GM23338 (cell line): ENCODE measurements around the gene SPATA9. TPM values are rescaled to one million over a fixed set of nuclear protein-coding genes. Genes with fewer than 3 reads are reported as not detected.

ENCODE experiments used
- ATAC-seq: fragments of 200-7000 bp; cut with Tn5 transposase; 3 replicates; pipeline ENCODE4 v1.9.1; 2020
- DNase-seq: peaks from one replicate; pipeline ENCODE4 v3.0.0-alpha.2; 2015; ENCODE audit warnings: low spot score
- H2AFZ ChIP-seq: fragments of 200-600 bp; sonication (generic); 2 replicates; pipeline ENCODE4 v1.8.0; 2016; ENCODE audit warnings: antibody characterized with exemption, mild to moderate bottlenecking, moderate library complexity
- H3F3A ChIP-seq: fragments of 200-600 bp; sonication (generic); replicated peaks from 2 replicates; pipeline ENCODE4 v1.8.0; 2017; ENCODE audit warnings: antibody characterized with exemption, mixed run types, low read depth
- H3K27ac ChIP-seq: fragments of 200-600 bp; sonication (generic); 2 replicates; pipeline ENCODE4 v1.6.1; 2016; ENCODE audit warnings: low read depth
- H3K27me3 ChIP-seq: fragments of 200-600 bp; sonication (generic); 2 replicates; pipeline ENCODE4 v1.8.0; 2016; ENCODE audit warnings: mild to moderate bottlenecking, mixed run types, moderate library complexity; ENCODE audit not compliant: insufficient read depth
- H3K36me3 ChIP-seq: fragments of 200-600 bp; sonication (generic); 2 replicates; pipeline ENCODE4 v1.8.0; 2016; ENCODE audit warnings: mild to moderate bottlenecking; ENCODE audit not compliant: insufficient read depth
- H3K4me1 ChIP-seq: fragments of 200-600 bp; sonication (generic); 2 replicates; pipeline ENCODE4 v1.8.0; 2016; ENCODE audit warnings: mild to moderate bottlenecking, moderate library complexity; ENCODE audit not compliant: insufficient read depth
- H3K4me2 ChIP-seq: fragments of 200-600 bp; sonication (generic); 2 replicates; pipeline ENCODE4 v1.7.1; 2017; ENCODE audit warnings: mixed run types
- H3K4me3 ChIP-seq: fragments of 200-600 bp; sonication (generic); 2 replicates; pipeline ENCODE4 v1.6.1; 2016; ENCODE audit warnings: mixed run types
- H3K79me2 ChIP-seq: fragments of 200-600 bp; sonication (generic); replicated peaks from 2 replicates; pipeline ENCODE4 v1.8.0; 2017; ENCODE audit warnings: mild to moderate bottlenecking; ENCODE audit not compliant: insufficient read depth
- H3K9me2 ChIP-seq: fragments of 200-600 bp; sonication (generic); 2 replicates; pipeline ENCODE4 v1.8.0; 2017; ENCODE audit not compliant: insufficient read depth
- H4K20me1 ChIP-seq: fragments of 200-600 bp; sonication (generic); replicated peaks from 2 replicates; pipeline ENCODE4 v1.8.0; 2017; ENCODE audit warnings: mild to moderate bottlenecking; ENCODE audit not compliant: insufficient read depth
- H3K27ac Mint-ChIP-seq: 2 replicates; pipeline ENCODE4 v1.8.0; 2020; ENCODE audit warnings: inconsistent platforms, mild to moderate bottlenecking, moderate library complexity, mixed read lengths
- H3K27me3 Mint-ChIP-seq: 3 replicates; pipeline ENCODE4 v1.8.0; 2022; ENCODE audit warnings: low read depth, mild to moderate bottlenecking, moderate library complexity, mixed read lengths, inconsistent platforms; ENCODE audit not compliant: insufficient read depth, poor library complexity
- H3K36me3 Mint-ChIP-seq: 3 replicates; pipeline ENCODE4 v1.8.0; 2021; ENCODE audit warnings: low read depth, mild to moderate bottlenecking, inconsistent platforms, moderate library complexity, mixed read lengths
- H3K4me1 Mint-ChIP-seq: 3 replicates; pipeline ENCODE4 v1.8.0; 2020; ENCODE audit warnings: mild to moderate bottlenecking, inconsistent platforms, mixed read lengths
- H3K4me3 Mint-ChIP-seq: 3 replicates; pipeline ENCODE4 v1.8.0; 2021; ENCODE audit warnings: moderate library complexity, mild to moderate bottlenecking, inconsistent platforms, mixed read lengths
- H3K9me3 Mint-ChIP-seq: 3 replicates; pipeline ENCODE4 v1.8.0; 2020; ENCODE audit warnings: moderate library complexity, mild to moderate bottlenecking, inconsistent platforms, mixed read lengths
- CREB1 ChIP-seq: fragments of 250-450 bp; sonication (Bioruptor Pico); IDR thresholded peaks from 2 replicates; pipeline ENCODE4 v1.5.0; 2020; ENCODE audit warnings: low read depth, mild to moderate bottlenecking, moderate library complexity
- EZH2 ChIP-seq: fragments of 200-600 bp; sonication (generic); IDR thresholded peaks from one replicate; pipeline ENCODE4 v1.8.0; 2017; ENCODE audit warnings: antibody characterized with exemption, mild to moderate bottlenecking, low read depth; ENCODE audit not compliant: unreplicated experiment
- EZH2phosphoT487 ChIP-seq: fragments of 200-600 bp; sonication (generic); IDR thresholded peaks from one replicate; pipeline ENCODE4 v1.8.1; 2018; ENCODE audit warnings: antibody characterized with exemption; ENCODE audit not compliant: unreplicated experiment
- JUNB ChIP-seq: IDR thresholded peaks from one replicate; pipeline ENCODE4 v1.6.1; 2016; ENCODE audit warnings: antibody characterized with exemption; ENCODE audit not compliant: unreplicated experiment
- NANOG ChIP-seq: IDR thresholded peaks from 2 replicates; pipeline ENCODE4 v1.6.1; 2016; ENCODE audit warnings: antibody characterized with exemption, borderline replicate concordance
- POLR2AphosphoS5 ChIP-seq: IDR thresholded peaks from 2 replicates; pipeline ENCODE4 v1.6.1; 2016; ENCODE audit warnings: antibody characterized with exemption, low read depth
- STAT1 ChIP-seq: IDR thresholded peaks from one replicate; pipeline ENCODE4 v1.6.1; 2016; ENCODE audit warnings: antibody characterized with exemption; ENCODE audit not compliant: unreplicated experiment
- ZNF114 ChIP-seq: fragments of 250-450 bp; sonication (Bioruptor Pico); IDR thresholded peaks from 2 replicates; pipeline ENCODE4 v1.5.0; 2020; ENCODE audit warnings: mild to moderate bottlenecking, moderate library complexity
- ZNF331 ChIP-seq: fragments of 250-450 bp; sonication (Bioruptor Pico); IDR thresholded peaks from 2 replicates; pipeline ENCODE4 v1.5.0; 2020; ENCODE audit warnings: low read depth, mild to moderate bottlenecking, moderate library complexity
- polyA plus RNA-seq: library from polyadenylated mRNA; unstranded; fragments of >200 nt; fragmentation: Nextera tagmentation; extraction: Ambion mirVana; gene quantifications from 2 replicates; pipeline ENCODE4 v1.2.1, GENCODE V29; 2016
- total RNA-seq: library from RNA; depleted of rRNA; stranded (reverse); fragments of >200 nt; shearing (Covaris generic); gene quantifications from 2 replicates; pipeline ENCODE4 v1.2.3, GENCODE V29; 2014
- TF ChIP-seq, protein P1 (sequence below): IDR thresholded peaks from 2 replicates; pipeline ENCODE4 v1.6.1; 2016; ENCODE audit warnings: antibody characterized with exemption
- TF ChIP-seq, protein P2 (sequence below), 2 experiments: fragments of 200-600 bp in 1 of 2; sonication (generic) in 1 of 2; conservative IDR thresholded peaks; 2 replicates each; pipeline versions ENCODE4 v1.5.1 to v1.6.1; 2016 to 2017; ENCODE audit warnings: antibody characterized with exemption in 2 of 2, low read depth in 2 of 2, mild to moderate bottlenecking in 2 of 2, moderate library complexity in 1 of 2
- TF ChIP-seq, protein P3 (sequence below): fragments of 250-450 bp; sonication (Bioruptor Pico); IDR thresholded peaks from 2 replicates; pipeline ENCODE4 v1.5.0; 2020; ENCODE audit warnings: mild to moderate bottlenecking, moderate library complexity
- TF ChIP-seq, protein P4 (sequence below): IDR thresholded peaks from one replicate; pipeline ENCODE4 v1.6.1; 2018; ENCODE audit warnings: antibody characterized with exemption; ENCODE audit not compliant: unreplicated experiment

SPATA9 gene
- total and polyA plus RNA-seq, 2 experiments from 2014 or later: not detected

DNA sequence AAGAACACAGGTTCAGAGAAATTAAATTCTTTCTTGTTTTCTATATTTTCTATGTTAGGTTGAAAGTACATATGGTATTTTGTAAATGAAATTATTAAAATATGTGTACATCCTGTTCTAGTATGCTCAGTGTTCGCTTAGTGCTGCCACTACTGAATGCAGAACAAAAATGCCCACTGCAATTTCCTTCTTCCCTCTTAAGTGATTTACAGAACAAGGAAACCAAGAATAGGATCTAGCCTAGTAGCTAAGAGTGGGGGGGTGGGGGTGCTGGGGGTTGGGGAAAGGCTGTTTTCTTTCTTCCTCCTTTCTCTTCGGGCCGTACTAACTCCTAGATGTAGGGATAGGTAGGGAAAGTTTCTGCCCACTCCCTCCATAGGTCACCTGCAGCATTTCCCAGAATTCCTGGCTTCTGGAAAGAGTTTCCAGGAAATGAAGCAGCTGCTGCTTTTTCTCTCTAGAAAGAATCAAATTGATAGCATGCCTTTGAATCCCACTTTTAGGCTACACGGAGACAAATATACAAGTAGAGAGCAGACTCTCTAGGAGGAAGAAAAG, 15.7 kb downstream of the SPATA9 start:
- H3K4me3 Mint-ChIP-seq: no peak overlapping the region
- no peaks in the 10 kb centered on the region for H3K27me3 ChIP-seq
- H3K27me3 Mint-ChIP-seq: no peaks in the 10 kb centered on the region
- H3K9me2 ChIP-seq: no peaks in the 10 kb centered on the region
- no peak for TF ChIP-seq JUNB
- no peak for TF ChIP-seq NANOG
- TF ChIP-seq, protein P1, sequence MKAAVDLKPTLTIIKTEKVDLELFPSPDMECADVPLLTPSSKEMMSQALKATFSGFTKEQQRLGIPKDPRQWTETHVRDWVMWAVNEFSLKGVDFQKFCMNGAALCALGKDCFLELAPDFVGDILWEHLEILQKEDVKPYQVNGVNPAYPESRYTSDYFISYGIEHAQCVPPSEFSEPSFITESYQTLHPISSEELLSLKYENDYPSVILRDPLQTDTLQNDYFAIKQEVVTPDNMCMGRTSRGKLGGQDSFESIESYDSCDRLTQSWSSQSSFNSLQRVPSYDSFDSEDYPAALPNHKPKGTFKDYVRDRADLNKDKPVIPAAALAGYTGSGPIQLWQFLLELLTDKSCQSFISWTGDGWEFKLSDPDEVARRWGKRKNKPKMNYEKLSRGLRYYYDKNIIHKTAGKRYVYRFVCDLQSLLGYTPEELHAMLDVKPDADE: no peak
- TF ChIP-seq ZNF331 (CRISPR knock-in tag): no peak
- TF ChIP-seq, protein P2, sequence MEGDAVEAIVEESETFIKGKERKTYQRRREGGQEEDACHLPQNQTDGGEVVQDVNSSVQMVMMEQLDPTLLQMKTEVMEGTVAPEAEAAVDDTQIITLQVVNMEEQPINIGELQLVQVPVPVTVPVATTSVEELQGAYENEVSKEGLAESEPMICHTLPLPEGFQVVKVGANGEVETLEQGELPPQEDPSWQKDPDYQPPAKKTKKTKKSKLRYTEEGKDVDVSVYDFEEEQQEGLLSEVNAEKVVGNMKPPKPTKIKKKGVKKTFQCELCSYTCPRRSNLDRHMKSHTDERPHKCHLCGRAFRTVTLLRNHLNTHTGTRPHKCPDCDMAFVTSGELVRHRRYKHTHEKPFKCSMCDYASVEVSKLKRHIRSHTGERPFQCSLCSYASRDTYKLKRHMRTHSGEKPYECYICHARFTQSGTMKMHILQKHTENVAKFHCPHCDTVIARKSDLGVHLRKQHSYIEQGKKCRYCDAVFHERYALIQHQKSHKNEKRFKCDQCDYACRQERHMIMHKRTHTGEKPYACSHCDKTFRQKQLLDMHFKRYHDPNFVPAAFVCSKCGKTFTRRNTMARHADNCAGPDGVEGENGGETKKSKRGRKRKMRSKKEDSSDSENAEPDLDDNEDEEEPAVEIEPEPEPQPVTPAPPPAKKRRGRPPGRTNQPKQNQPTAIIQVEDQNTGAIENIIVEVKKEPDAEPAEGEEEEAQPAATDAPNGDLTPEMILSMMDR (conservative IDR thresholded peaks at IDR 0.05; ENCODE audit: low read depth in 2 of 2): no peak
- no peak for TF ChIP-seq EZH2phosphoT487
- TF ChIP-seq, protein P3, sequence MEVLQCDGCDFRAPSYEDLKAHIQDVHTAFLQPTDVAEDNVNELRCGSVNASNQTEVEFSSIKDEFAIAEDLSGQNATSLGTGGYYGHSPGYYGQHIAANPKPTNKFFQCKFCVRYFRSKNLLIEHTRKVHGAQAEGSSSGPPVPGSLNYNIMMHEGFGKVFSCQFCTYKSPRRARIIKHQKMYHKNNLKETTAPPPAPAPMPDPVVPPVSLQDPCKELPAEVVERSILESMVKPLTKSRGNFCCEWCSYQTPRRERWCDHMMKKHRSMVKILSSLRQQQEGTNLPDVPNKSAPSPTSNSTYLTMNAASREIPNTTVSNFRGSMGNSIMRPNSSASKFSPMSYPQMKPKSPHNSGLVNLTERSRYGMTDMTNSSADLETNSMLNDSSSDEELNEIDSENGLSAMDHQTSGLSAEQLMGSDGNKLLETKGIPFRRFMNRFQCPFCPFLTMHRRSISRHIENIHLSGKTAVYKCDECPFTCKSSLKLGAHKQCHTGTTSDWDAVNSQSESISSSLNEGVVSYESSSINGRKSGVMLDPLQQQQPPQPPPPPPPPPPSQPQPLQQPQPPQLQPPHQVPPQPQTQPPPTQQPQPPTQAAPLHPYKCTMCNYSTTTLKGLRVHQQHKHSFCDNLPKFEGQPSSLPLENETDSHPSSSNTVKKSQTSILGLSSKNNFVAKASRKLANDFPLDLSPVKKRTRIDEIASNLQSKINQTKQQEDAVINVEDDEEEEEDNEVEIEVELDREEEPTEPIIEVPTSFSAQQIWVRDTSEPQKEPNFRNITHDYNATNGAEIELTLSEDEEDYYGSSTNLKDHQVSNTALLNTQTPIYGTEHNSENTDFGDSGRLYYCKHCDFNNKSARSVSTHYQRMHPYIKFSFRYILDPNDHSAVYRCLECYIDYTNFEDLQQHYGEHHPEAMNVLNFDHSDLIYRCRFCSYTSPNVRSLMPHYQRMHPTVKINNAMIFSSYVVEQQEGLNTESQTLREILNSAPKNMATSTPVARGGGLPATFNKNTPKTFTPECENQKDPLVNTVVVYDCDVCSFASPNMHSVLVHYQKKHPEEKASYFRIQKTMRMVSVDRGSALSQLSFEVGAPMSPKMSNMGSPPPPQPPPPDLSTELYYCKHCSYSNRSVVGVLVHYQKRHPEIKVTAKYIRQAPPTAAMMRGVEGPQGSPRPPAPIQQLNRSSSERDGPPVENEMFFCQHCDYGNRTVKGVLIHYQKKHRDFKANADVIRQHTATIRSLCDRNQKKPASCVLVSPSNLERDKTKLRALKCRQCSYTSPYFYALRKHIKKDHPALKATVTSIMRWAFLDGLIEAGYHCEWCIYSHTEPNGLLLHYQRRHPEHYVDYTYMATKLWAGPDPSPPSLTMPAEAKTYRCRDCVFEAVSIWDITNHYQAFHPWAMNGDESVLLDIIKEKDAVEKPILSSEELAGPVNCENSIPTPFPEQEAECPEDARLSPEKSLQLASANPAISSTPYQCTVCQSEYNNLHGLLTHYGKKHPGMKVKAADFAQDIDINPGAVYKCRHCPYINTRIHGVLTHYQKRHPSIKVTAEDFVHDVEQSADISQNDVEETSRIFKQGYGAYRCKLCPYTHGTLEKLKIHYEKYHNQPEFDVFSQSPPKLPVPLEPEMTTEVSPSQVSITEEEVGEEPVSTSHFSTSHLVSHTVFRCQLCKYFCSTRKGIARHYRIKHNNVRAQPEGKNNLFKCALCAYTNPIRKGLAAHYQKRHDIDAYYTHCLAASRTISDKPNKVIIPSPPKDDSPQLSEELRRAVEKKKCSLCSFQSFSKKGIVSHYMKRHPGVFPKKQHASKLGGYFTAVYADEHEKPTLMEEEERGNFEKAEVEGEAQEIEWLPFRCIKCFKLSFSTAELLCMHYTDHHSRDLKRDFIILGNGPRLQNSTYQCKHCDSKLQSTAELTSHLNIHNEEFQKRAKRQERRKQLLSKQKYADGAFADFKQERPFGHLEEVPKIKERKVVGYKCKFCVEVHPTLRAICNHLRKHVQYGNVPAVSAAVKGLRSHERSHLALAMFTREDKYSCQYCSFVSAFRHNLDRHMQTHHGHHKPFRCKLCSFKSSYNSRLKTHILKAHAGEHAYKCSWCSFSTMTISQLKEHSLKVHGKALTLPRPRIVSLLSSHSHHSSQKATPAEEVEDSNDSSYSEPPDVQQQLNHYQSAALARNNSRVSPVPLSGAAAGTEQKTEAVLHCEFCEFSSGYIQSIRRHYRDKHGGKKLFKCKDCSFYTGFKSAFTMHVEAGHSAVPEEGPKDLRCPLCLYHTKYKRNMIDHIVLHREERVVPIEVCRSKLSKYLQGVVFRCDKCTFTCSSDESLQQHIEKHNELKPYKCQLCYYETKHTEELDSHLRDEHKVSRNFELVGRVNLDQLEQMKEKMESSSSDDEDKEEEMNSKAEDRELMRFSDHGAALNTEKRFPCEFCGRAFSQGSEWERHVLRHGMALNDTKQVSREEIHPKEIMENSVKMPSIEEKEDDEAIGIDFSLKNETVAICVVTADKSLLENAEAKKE (CRISPR knock-in tag): no peak
- no peak for TF ChIP-seq POLR2AphosphoS5
- no peak for TF ChIP-seq ZNF114 (CRISPR knock-in tag)
- no peak for TF ChIP-seq STAT1
- TF ChIP-seq, protein P4, sequence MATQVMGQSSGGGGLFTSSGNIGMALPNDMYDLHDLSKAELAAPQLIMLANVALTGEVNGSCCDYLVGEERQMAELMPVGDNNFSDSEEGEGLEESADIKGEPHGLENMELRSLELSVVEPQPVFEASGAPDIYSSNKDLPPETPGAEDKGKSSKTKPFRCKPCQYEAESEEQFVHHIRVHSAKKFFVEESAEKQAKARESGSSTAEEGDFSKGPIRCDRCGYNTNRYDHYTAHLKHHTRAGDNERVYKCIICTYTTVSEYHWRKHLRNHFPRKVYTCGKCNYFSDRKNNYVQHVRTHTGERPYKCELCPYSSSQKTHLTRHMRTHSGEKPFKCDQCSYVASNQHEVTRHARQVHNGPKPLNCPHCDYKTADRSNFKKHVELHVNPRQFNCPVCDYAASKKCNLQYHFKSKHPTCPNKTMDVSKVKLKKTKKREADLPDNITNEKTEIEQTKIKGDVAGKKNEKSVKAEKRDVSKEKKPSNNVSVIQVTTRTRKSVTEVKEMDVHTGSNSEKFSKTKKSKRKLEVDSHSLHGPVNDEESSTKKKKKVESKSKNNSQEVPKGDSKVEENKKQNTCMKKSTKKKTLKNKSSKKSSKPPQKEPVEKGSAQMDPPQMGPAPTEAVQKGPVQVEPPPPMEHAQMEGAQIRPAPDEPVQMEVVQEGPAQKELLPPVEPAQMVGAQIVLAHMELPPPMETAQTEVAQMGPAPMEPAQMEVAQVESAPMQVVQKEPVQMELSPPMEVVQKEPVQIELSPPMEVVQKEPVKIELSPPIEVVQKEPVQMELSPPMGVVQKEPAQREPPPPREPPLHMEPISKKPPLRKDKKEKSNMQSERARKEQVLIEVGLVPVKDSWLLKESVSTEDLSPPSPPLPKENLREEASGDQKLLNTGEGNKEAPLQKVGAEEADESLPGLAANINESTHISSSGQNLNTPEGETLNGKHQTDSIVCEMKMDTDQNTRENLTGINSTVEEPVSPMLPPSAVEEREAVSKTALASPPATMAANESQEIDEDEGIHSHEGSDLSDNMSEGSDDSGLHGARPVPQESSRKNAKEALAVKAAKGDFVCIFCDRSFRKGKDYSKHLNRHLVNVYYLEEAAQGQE: no peak
- TF ChIP-seq EZH2: no peak
- TF ChIP-seq CREB1 (CRISPR knock-in tag): no peak
- no peaks in the 10 kb centered on the region; the same call in 2 of the 3 replicates for H3K9me3 Mint-ChIP-seq
- ATAC-seq (no peak), DNase-seq (no peak)
- H3K27ac ChIP-seq: no peak overlapping the region
- H3K36me3 ChIP-seq: no peaks in the 10 kb centered on the region
- no peak overlapping the region for H3K4me3 ChIP-seq
- no peaks in the 10 kb centered on the region for H3K4me1 Mint-ChIP-seq
- H3K36me3 Mint-ChIP-seq: no peaks in the 10 kb centered on the region
- no peak overlapping the region for H3K27ac Mint-ChIP-seq
- no peaks in the 10 kb centered on the region for H3F3A ChIP-seq
- H2AFZ ChIP-seq: no peak overlapping the region
- H3K4me2 ChIP-seq: no peak overlapping the region
- H4K20me1 ChIP-seq: no peaks in the 10 kb centered on the region
- no peaks in the 10 kb centered on the region for H3K4me1 ChIP-seq
- H3K79me2 ChIP-seq: no peaks in the 10 kb centered on the region
